HG02798 (cell line): ENCODE data around the gene UBC.
A peak's percentile ranks its signal among the peaks of the same experiment; 100 is the strongest.
"Not testable (repeated sequence)": the region's sequence is repeated elsewhere in the genome, so short reads cannot be mapped to it uniquely, and the experiment has no call there.

Experiments used
- ATAC-seq: cut with Tn5 transposase; IDR thresholded peaks from one replicate; pipeline ENCODE4 v1.9.1; 2021; ENCODE audit warnings: mild to moderate bottlenecking; ENCODE audit not compliant: unreplicated experiment, poor library complexity

The UBC gene

DNA sequence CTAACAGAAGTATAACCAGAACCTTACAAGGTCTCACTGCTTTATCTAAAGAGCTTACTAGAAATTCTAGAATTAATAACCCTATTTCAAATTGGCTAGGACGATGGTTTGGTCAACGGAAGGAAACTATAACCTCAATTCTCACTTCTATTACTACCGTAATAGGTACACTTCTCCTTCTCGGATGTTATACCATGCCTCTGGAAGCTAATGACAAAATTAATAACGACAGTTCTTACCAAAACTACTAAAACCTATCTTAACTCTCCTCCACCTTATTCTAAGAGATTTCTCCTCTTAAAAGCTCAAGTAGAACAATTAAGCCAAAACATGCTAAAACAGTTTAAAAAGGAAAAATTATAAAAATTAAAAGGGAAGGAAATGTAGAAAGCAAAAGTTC lies 23.7 kb upstream of the UBC start:
- no peak for ATAC-seq

DNA sequence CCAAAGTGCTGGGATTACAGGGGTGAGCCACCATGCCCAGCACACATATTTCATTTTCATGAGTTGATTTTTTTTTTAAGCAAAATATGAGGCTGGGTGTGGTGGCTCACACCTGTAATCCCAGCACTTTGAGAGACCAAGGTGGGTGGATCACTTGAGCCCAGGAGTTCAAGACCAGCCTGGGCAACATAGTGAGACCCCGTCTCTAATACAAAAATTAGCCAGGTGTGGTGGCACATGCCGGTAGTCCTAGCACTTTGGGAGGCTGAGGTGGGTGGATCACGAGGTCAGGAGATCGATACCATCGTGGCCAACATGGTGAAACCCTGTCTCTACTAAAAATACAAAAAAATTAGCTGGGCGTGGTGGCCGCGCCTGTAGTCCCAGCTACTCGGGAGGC lies 17.1 kb upstream of the UBC start:
- not testable (repeated sequence) for ATAC-seq

GRCh38 chr12:124930586-124930985 lies 16.1 kb upstream of the UBC start:
- no peak for ATAC-seq

DNA sequence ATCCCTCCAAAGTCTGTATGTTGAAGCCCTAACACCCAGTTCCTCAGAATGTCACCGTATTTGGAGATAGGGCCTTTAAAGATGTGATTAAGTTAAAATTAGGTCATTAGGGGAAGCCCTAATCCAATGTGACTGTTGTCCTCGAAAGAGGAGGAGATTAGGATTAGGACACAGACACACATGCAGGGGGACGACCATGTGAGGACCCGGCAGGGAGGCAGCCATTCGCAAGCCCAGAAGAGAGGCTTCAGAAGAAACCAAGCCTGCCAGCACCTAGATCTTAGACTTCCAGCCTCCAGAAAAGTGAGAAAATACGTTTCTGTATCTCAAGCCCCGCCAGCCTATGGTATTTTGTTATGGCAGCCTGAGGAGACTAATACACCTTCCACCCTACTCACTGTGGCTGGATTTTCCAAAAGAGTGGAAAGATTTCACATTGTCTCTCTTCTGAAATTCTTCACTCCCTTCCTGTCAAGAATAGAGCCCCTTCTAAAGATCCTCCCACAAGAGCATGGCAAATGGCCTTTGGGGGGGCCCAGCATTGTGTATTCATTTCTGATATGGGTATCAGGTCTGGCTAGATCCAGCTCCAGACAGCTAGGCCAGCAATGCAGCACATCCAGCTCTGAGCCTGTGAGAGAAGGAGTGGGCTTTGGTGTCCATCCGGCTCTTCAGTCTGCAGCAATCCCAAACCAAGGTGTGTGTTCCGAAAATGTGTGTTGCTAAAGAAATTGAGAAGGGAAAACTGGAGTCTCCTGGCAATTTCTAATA lies 15.4 kb upstream of the UBC start:
- no peak for ATAC-seq

DNA sequence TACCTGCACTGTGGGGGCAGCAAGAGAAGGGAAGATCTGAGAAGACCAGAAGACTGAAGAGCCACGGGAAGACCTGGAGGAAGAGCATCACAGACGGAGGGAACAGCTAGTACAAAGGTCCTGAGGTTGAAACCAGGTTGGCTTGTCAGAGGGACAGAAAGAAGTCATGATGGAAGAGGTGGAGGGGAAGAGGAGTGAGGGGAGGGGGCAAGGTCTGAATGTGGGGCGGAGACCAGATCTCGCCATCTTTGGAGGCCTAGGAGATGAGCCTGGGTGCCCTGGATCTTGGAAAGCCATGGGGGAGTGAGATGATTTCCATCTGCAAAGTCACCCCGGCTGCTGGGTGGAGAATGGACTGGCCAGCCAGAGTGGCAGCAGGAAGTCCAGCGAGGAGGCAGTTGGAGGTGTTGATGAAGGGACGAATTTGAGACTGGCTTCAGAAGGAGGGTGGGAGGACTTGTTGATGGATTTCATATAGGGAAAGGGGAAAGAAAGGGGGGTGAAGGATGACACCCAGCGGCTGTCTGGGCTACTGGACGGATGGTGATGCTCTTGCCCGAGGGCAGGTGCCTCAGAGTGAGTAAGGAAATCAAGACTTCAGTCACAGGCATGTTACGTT lies 14.6 kb upstream of the UBC start:
- ATAC-seq, result no peak

- peak; percentile 43 for ATAC-seq
These were observed 13.9 kb upstream of the UBC start for GRCh38 chr12:124928095-124928911.

DNA sequence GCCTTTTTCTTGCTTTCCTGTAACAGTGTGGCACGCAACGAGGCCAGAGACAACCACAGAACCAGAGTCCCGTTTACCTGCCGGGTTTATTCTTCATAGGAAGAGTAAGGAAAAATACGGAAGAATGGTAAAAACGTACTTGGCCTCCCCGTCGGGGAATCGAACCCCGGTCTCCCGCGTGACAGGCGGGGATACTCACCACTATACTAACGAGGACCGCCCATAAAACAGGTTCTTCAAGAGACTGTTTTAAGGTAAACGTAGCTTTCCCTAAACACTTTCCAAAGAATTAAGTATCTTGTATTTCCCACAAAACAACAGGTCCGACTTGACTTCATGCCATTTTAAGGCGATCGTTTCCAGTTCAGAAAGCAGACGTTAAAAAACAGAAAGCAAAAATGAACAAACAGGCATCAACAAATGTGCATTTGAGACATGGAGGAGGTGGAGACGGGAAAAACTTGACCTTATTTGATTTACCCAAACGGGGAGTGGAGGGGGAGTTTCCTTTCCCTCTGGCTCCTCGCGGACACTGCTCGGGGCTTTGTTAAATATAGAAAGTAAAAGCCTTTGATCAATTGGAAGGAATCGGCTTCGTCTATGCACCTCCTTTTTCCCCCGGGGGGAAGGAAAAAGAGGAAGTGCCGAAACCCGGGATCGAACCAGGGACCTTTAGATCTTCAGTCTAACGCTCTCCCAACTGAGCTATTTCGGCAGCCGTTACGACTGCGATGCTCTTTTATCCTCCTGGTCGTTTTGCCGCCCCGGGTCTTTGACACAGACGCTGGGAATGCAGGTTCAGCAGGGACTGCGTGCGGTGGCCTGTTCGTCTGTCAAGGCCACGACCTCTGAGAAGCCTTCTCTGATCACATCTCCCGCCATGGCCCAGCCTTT lies 13.0 kb upstream of the UBC start:
- ATAC-seq, result peak; percentile 79

- not testable (repeated sequence) for ATAC-seq
These were observed 11.3 kb upstream of the UBC start for GRCh38 chr12:124925782-124926181.

- no peak for ATAC-seq
These were observed 10.7 kb upstream of the UBC start for GRCh38 chr12:124925117-124925516.

DNA sequence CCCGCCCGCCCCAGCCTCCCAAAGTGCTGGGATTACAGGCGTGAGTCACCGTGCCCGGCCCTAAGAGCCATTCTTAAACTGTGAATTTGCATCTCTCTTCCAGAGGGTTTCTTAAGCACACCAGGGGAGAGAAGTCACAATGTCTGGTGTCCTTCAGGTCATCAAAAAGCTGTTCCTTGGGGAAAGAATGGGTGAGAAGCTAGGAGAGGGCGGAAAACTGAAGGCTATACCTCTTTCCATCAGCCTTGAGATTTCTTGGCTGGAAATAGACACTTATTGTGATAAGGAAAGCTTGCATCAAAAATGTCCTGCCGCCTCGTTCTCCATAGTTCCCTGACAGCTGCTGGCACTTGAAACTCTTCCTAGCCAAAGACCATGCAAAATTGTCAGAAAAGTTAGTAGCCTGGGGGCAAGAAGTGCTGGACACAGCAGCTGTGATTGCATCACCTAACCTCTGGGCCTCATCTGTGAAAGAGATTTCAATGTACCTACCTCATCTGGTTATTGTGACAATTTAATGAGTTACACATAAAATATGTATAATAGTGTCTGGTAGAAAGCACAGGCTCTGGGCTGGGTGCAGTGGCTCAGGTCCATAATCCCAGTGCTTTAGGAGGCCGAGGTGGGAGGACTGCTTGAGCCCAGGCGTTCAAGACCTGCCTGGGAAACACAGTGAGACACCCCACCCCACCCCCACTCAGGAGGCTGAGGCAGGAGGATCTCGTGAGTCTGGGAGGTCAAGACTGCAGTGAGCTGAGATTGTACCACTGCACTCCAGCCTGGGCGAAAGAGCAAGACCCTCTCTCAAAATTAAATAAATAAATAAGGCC lies 9.7 kb upstream of the UBC start:
- no peak for ATAC-seq

DNA sequence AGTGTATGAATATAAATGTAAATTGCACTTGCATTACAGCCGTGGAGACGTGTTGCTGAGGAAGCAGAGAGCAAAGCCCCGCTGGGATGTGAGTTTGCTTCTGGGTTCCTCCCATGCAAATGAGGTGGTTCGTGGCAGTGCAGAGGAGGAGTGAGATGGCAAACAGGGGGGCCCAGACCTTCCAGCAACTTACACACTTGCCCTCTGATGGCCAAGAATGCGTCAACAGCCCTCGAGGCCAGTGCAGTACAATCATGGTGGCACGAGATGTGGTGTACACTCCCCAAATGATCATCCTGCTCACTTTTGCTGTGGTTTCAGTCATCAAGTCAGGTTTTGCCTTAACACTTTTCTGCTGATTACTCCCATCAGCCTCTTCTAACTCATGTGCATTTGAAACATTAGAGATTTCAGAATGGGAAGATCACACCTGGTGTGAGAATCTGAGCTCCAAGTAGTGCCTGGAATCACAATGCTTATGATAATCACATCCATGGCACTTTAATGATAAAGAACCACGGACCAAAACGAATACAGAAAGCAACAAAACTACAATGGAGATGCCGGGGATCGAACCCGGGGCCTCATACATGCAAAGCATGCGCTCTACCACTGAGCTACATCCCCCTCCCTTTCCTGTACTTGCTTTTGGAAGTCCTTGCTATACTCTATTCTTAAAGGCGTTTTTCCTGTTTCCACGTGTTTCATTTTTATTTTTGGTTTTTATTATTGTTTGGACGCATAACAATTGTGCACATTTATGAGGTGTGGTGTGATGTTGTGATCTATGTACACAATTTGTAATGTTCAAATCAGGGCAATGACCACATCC lies 7.0 kb upstream of the UBC start:
- ATAC-seq, result peak; percentile 54

GRCh38 chr12:124920353-124920935 lies 6.0 kb upstream of the UBC start:
- no peak for ATAC-seq

GRCh38 chr12:124919521-124920352 lies 5.3 kb upstream of the UBC start:
- ATAC-seq, result no peak

DNA sequence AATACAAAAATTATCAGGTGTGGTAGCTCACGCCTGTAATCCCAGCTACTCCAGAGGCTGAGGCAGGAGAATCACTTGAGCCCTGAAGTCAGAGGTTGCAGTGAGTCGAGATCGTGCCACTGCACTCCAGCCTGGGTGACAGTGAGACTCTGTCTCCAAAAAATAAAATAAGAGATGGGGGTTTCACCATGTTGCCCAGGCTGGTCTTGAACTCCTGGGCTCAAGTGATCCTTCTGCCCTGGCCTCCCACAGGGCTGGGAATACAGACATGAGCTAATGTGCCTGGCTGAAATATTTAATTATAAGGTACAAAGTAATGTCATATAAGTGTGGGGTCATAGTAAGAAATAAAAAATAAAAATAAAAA lies 4.2 kb upstream of the UBC start:
- not testable (repeated sequence) for ATAC-seq

- ATAC-seq, result no peak
These were observed 3.6 kb upstream of the UBC start for GRCh38 chr12:124917841-124918621.

GRCh38 chr12:124917135-124917840 lies 2.8 kb upstream of the UBC start:
- ATAC-seq, result peak; percentile 48
